ENCODE data around the gene CHST15. TPM values are rescaled to one million over a fixed set of nuclear protein-coding genes. Genes with fewer than 3 reads are reported as not detected.

Gene CHST15
- total RNA-seq, 4 donors from 2014 or later: 4.0 to 23.0 (median 13.8) TPM

DNA sequence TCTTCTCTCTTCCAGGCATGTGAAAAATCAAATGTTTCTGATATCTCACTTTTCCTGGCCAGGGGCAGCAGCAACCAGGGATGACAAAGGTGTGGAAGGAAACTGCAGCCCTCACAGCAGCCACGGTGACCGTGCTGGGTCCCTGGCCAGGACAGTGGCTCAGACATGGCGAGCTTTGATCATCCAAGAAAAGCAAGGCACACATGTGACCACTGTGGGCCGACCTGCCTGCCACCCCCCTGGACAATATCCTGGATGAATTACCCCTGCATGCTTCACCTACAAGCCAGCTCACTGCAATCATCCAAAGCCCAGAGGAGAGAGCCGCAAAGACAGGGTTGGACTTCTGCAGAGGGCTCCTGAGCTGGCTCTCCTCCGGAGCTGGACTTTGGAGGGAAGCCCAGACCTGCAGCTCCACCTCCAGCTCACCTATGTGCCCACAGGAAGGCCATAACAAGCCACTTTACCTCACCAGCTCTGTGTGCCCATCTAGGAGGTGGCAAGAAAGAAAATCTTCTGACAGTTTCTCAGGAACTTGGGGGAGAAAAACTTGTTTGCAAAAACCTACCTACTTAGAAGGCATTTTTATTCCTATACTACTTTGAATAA is 2.7 kb downstream of the CHST15 start:
- H3K4me1 ChIP-seq: peaks cover 35 to 98% (median 59%) of the 10 kb centered on the region in 3 donors
- TF ChIP-seq, protein P1, sequence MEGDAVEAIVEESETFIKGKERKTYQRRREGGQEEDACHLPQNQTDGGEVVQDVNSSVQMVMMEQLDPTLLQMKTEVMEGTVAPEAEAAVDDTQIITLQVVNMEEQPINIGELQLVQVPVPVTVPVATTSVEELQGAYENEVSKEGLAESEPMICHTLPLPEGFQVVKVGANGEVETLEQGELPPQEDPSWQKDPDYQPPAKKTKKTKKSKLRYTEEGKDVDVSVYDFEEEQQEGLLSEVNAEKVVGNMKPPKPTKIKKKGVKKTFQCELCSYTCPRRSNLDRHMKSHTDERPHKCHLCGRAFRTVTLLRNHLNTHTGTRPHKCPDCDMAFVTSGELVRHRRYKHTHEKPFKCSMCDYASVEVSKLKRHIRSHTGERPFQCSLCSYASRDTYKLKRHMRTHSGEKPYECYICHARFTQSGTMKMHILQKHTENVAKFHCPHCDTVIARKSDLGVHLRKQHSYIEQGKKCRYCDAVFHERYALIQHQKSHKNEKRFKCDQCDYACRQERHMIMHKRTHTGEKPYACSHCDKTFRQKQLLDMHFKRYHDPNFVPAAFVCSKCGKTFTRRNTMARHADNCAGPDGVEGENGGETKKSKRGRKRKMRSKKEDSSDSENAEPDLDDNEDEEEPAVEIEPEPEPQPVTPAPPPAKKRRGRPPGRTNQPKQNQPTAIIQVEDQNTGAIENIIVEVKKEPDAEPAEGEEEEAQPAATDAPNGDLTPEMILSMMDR (IDR thresholded peaks at IDR 0.05): no peak
- TF ChIP-seq POLR2A (IDR thresholded peaks at IDR 0.05): peak in 1 of 4 donors; percentile 8
- WGBS, 2 donors: 58% methylated on average over 3 to 4 of the region's 6 CpGs
- peak overlapping the region in 3 of 4 donors; percentile 56 to 81 (median 75) for H3K4me3 ChIP-seq
- no peak for DNase-seq
- H3K36me3 ChIP-seq: no peaks in the 10 kb centered on the region
- intact Hi-C loops (cut with DNase I): no loop called here
- H3K27ac ChIP-seq: peak overlapping the region in 3 of 4 donors; percentile 32 to 94 (median 91)
- no peaks in the 10 kb centered on the region for H3K9me3 ChIP-seq
- H3K27me3 ChIP-seq: peaks cover 0 to 51% (median 0%) of the 10 kb centered on the region in 4 donors

DNA sequence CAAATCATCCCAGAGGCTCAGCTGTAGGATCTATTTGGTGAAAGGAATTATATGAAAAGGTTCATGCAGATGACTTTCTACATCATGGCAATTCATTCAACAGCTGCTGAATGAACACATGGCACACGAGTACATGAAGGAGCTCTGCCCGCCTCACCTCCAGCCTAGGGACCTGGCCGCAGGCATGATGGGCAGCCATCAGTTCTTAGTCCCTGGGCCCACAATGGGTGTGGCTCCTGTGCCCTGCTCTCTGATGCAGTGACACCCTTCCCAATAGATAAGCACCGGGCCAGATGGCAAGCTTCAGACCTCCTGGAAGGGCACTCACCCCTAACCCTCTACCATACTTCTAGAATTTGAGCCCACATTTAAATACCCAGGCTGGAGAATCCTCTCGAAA is 3.5 kb downstream of the CHST15 start:
- no peaks in the 10 kb centered on the region for H3K36me3 ChIP-seq
- no peak for TF ChIP-seq POLR2A (IDR thresholded peaks at IDR 0.05)
- TF ChIP-seq, protein P1 (IDR thresholded peaks at IDR 0.05): no peak
- H3K4me3 ChIP-seq: peak overlapping the region in 1 of 4 donors; percentile 56
- intact Hi-C loops (cut with DNase I): no loop called here
- WGBS, 2 donors: 75 to 100% methylated on average over 2 of the region's 5 CpGs
- H3K4me1 ChIP-seq: peaks cover 33 to 98% (median 63%) of the 10 kb centered on the region in 3 donors
- no peaks in the 10 kb centered on the region for H3K9me3 ChIP-seq
- DNase-seq: no peak
- H3K27ac ChIP-seq: peak overlapping the region in 2 of 4 donors; percentile 3 to 24
- peaks cover 0 to 51% (median 0%) of the 10 kb centered on the region in 4 donors for H3K27me3 ChIP-seq

- intact Hi-C loops (cut with DNase I): no loop called here
- H3K9me3 ChIP-seq: no peaks in the 10 kb centered on the region
- H3K4me1 ChIP-seq: peaks cover 34 to 98% (median 55%) of the 10 kb centered on the region in 3 donors
- DNase-seq: no peak
- WGBS, 2 donors: 67 to 84% methylated on average over 2 of the region's 2 CpGs
- TF ChIP-seq, protein P1 (IDR thresholded peaks at IDR 0.05): no peak
- no peak for TF ChIP-seq POLR2A (IDR thresholded peaks at IDR 0.05)
- H3K36me3 ChIP-seq: no peaks in the 10 kb centered on the region
- H3K27ac ChIP-seq: peak overlapping the region in 2 of 4 donors; percentile 3 to 60
- H3K4me3 ChIP-seq: no peak overlapping the region
- peaks cover 0 to 44% (median 0%) of the 10 kb centered on the region in 4 donors for H3K27me3 ChIP-seq
Measured at GRCh38 chr10:124088915-124089314, 4.5 kb downstream of the CHST15 start.

DNA sequence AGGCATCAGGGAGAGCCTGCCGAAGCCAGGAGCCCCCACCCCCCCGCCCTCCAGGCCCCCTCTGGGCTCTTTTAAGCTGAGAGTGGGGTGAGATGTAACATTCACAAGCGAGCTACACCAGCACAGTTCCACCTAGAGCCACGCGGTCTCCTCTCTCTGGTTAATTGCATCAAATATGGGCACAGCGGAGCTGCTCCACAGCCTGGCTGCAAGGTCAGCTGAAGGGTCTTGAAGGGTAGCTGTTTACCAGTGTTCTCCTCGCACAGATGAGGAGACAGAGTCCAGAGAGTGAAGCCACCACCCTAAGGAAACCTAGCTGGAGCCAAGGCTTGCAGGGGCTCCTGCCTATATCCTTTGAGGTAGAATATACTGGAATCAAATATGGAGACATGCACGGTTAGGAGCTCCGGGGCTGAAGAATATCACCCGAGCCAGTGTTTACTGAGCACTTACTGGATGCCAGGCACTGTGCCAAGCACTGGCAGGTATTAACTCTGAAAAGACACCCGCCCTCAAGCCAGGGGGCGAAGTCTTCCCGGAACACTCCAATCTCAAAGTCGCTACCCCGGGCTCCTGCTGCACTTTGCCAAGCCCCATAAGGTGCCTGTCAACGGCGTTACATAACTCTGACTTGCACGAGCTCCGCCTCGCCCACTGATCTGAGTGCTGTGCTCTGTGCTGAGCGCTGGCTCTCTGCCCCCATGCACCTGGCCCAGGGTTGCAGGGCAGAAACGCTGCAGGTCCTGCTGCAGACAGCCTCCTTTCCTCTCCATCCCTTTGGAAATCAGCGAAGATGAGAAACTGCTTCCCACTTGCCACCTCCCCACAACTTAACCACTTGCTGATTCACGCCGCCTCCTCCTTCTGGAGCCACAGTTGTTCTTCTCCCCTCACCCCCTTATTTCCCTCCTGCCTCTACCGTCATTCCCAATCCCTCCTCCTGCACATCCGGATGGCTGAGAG is 5.4 kb downstream of the CHST15 start:
- H3K27me3 ChIP-seq: peaks cover 0 to 34% (median 0%) of the 10 kb centered on the region in 4 donors
- DNase-seq: no peak
- H3K9me3 ChIP-seq: no peaks in the 10 kb centered on the region
- intact Hi-C loops (cut with DNase I): no loop called here
- peaks cover 34 to 98% (median 53%) of the 10 kb centered on the region in 3 donors for H3K4me1 ChIP-seq
- H3K27ac ChIP-seq: peak overlapping the region in 3 of 4 donors; percentile 25 to 60 (median 48)
- 27 to 43% methylated on average over 18 to 21 of the region's 27 CpGs for WGBS, 2 donors
- H3K4me3 ChIP-seq: no peak overlapping the region
- no peaks in the 10 kb centered on the region for H3K36me3 ChIP-seq
- no peak for TF ChIP-seq POLR2A (IDR thresholded peaks at IDR 0.05)
- TF ChIP-seq, protein P1 (IDR thresholded peaks at IDR 0.05): peak in 2 of 6 experiments; percentile 14 to 34
